K562 (cell line): ENCODE results near the gene CFAP221. TPM values are rescaled to one million over a fixed set of nuclear protein-coding genes. Genes with fewer than 3 reads are reported as not detected.
A peak's percentile ranks its signal among the peaks of the same experiment; 100 is the strongest.

Experiments used
- ATAC-seq: fragments of 200-7000 bp; cut with Tn5 transposase; 3 replicates; pipeline ENCODE4 v1.9.1; 2020; ENCODE audit warnings: moderate library complexity
- BruUV-seq: library from RNA; stranded (reverse); fragments of 400-500 nt; replicated peaks from 2 replicates; lab custom pipeline; 2021; lab: Mats Ljungman, UMichigan
- CTCF ChIA-PET: fragments of 300-600 bp; formaldehyde crosslinking; extraction: SDS; loops from one replicate; lab custom pipeline; 2021; ENCODE audit warnings: low intra/inter-chr PET ratio; lab: Yijun Ruan, JAX
- POLR2A ChIA-PET: fragments of 300-600, 350-650 bp; sonication (Branson Sonifier 250); formaldehyde crosslinking; extraction: SDS; loops from one replicate; lab custom pipeline; 2021; ENCODE audit warnings: antibody characterized with exemption, inconsistent platforms; lab: Yijun Ruan, JAX
- DNase-seq, 4 experiments: peaks; one replicate each; pipeline versions ENCODE4 v3.0.0 to v3.0.0-alpha.2; 2011 to 2018; ENCODE audit warnings: low spot score in 3 of 4, mixed read lengths in 3 of 4; ENCODE audit errors: extremely low read depth in 1 of 4
- FAIRE-seq: peaks from 2 replicates; lab custom pipeline; 2011; peaks lifted over from hg19 to GRCh38; lab: Jason Lieb, UNC
- H2AFZ ChIP-seq: 2 replicates; pipeline ENCODE4 v1.6.0; 2011; ENCODE audit warnings: low read depth, low read length, control low read depth, inconsistent platforms
- H3K27ac ChIP-seq: fragments of 200-600 bp; 3 replicates; pipeline ENCODE4 v1.8.0; 2011; ENCODE audit warnings: low read depth, mild to moderate bottlenecking, control low read depth, inconsistent platforms, low read length, moderate library complexity, mixed read lengths; ENCODE audit errors: extremely low read depth
- H3K27me3 ChIP-seq, 2 experiments: fragments of 300-600 bp in 1 of 2; 2 replicates in 1 of 2; 3 replicates in 1 of 2; pipeline versions ENCODE4 v1.6.0 to v1.8.0; 2011; ENCODE audit warnings: inconsistent platforms in 2 of 2, low read length in 2 of 2, mild to moderate bottlenecking in 1 of 2, mixed read lengths in 1 of 2, moderate library complexity in 1 of 2; ENCODE audit not compliant: control insufficient read depth in 2 of 2, insufficient read depth in 2 of 2
- H3K36me3 ChIP-seq: fragments of 300-600 bp; 3 replicates; pipeline ENCODE4 v1.8.0; 2011; ENCODE audit warnings: mild to moderate bottlenecking, low read length, inconsistent platforms; ENCODE audit not compliant: control insufficient read depth, insufficient read depth
- H3K4me1 ChIP-seq, 2 experiments: fragments of 200-600 bp in 1 of 2; replicated peaks in 1 of 2; 2 replicates in 1 of 2; 3 replicates in 1 of 2; pipeline versions ENCODE4 v1.5.1 to v1.8.0; 2011; ENCODE audit warnings: inconsistent platforms in 2 of 2, low read length in 2 of 2, mild to moderate bottlenecking in 1 of 2, mixed read lengths in 1 of 2, moderate library complexity in 1 of 2; ENCODE audit not compliant: control insufficient read depth in 2 of 2, insufficient read depth in 2 of 2
- H3K4me2 ChIP-seq: 2 replicates; pipeline ENCODE4 v1.6.1; 2011; ENCODE audit warnings: low read length, control low read depth, inconsistent platforms, mixed read lengths; ENCODE audit not compliant: insufficient read depth
- H3K4me3 ChIP-seq: fragments of 200-600 bp; sonication (generic), shearing (Covaris generic); 2 replicates; pipeline ENCODE4 v1.5.1; 2016; ENCODE audit warnings: control low read depth, inconsistent platforms
- H3K79me2 ChIP-seq: fragments of 200-600 bp; 3 replicates; pipeline ENCODE4 v1.8.0; 2011; ENCODE audit warnings: low read length, inconsistent platforms; ENCODE audit not compliant: control insufficient read depth, insufficient read depth
- H3K9ac ChIP-seq, 2 experiments: 2 replicates each; pipeline versions ENCODE4 v1.6.0 to v1.6.1; 2011; ENCODE audit warnings: low read depth in 2 of 2, low read length in 2 of 2, control low read depth in 1 of 2, inconsistent platforms in 1 of 2, mild to moderate bottlenecking in 1 of 2, mixed read lengths in 1 of 2; ENCODE audit not compliant: insufficient read depth in 1 of 2
- H3K9me1 ChIP-seq: one replicate; pipeline ENCODE4 v1.6.0; 2011; ENCODE audit warnings: inconsistent platforms, mild to moderate bottlenecking, low read length, moderate library complexity; ENCODE audit not compliant: control insufficient read depth, insufficient read depth
- H3K9me3 ChIP-seq: replicated peaks from 2 replicates; pipeline ENCODE4 v1.5.1; 2011; ENCODE audit warnings: low read depth, low read length, inconsistent platforms; ENCODE audit not compliant: control insufficient read depth, insufficient read depth
- H4K20me1 ChIP-seq: replicated peaks from 2 replicates; pipeline ENCODE4 v1.6.1; 2011; ENCODE audit warnings: low read length, inconsistent platforms, mixed read lengths; ENCODE audit not compliant: control insufficient read depth, insufficient read depth
- CEBPB ChIP-seq: fragments of 450-650 bp; IDR thresholded peaks from 2 replicates; pipeline ENCODE4 v1.6.1; 2016; ENCODE audit warnings: missing genetic modification characterization, missing compliant biosample characterization
- CEBPG ChIP-seq, 3 experiments: fragments of 200-800 bp in 1 of 3; sonication (Bioruptor generic) in 1 of 3; sonication (generic) in 1 of 3; formaldehyde crosslinking in 1 of 3; IDR thresholded peaks in 2 of 3; conservative IDR thresholded peaks in 1 of 3; 2 replicates each; pipeline versions ENCODE4 v1.6.1 to v1.8.0; 2016 to 2022; ENCODE audit warnings: missing compliant biosample characterization in 2 of 3, missing genetic modification characterization in 2 of 3, mild to moderate bottlenecking in 1 of 3, missing genetic modification reagents in 1 of 3
- GATAD2B ChIP-seq: fragments of 450-650 bp; IDR thresholded peaks from 2 replicates; pipeline ENCODE4 v1.6.1; 2017; ENCODE audit warnings: mild to moderate bottlenecking, borderline replicate concordance
- TAF9B ChIP-seq: fragments of 450-650 bp; IDR thresholded peaks from 2 replicates; pipeline ENCODE4 v1.6.1; 2018; ENCODE audit warnings: mild to moderate bottlenecking; ENCODE audit not compliant: partially characterized antibody
- WGBS: fragments of 100-300 bp; shearing (Covaris generic); methylation state at CpG from one replicate; pipeline ENCODE4 v1.1.6; 2016; ENCODE audit warnings: low coverage, mixed read lengths; ENCODE audit not compliant: insufficient coverage; ENCODE audit errors: missing lambda C conversion rate; 5-methylcytosine and 5-hydroxymethylcytosine counted together
- in situ Hi-C: fragments of 300-500 bp; cut with MboI; formaldehyde crosslinking; loops from 4 replicates; pipeline ENCODE4 v1.15.0; 2018; ENCODE audit warnings: inconsistent platforms, mixed read lengths
- intact Hi-C: fragments of 100-400 bp; cut with micrococcal nuclease; formaldehyde crosslinking; loops from 2 replicates; pipeline ENCODE4 v1.14.2; 2022
- polyA plus RNA-seq, 8 experiments: library from polyadenylated mRNA; depleted of rRNA in 4 of 8; stranded (reverse) in 5 of 8; unstranded in 3 of 8; fragments of >200 nt; fragmentation: Nextera tagmentation in 2 of 8; fragmentation: Illumina TruSeq in 1 of 8; extraction: Ambion mirVana in 2 of 8; extraction: Trizol in 1 of 8; gene quantifications; 2 replicates each; pipeline versions ENCODE4 v1.2.1 to v1.2.3, GENCODE V29; 2011 to 2014; ENCODE audit warnings: inconsistent platforms in 1 of 8, missing spikeins in 1 of 8
- total RNA-seq, 7 experiments: library from RNA; depleted of rRNA in 6 of 7; stranded (reverse); fragments of >200 nt in 6 of 7; fragmentation: Illumina TruSeq in 2 of 7; extraction: Trizol in 2 of 7; gene quantifications; 2 replicates each; pipeline versions ENCODE4 v1.2.1 to v1.2.3, GENCODE V29; 2011 to 2021; ENCODE audit warnings: low replicate concordance in 1 of 7
- TF ChIP-seq, protein P1 (sequence below): fragments of 250-450 bp; sonication (Bioruptor Pico); IDR thresholded peaks from 2 replicates; pipeline ENCODE4 v1.8.0; 2021; ENCODE audit warnings: moderate library complexity, mild to moderate bottlenecking, inconsistent platforms
- TF ChIP-seq, protein P2 (sequence below), 2 experiments: IDR thresholded peaks; 2 replicates each; pipeline ENCODE4 v1.6.1; 2012; ENCODE audit warnings: improper control_type of control experiment in 2 of 2, low read depth in 2 of 2, low read length in 2 of 2, borderline replicate concordance in 1 of 2
- TF ChIP-seq, protein P3 (sequence below), 2 experiments: fragments of 250-450 bp in 1 of 2; fragments of 450-650 bp in 1 of 2; sonication (Bioruptor Pico) in 1 of 2; IDR thresholded peaks; 2 replicates each; pipeline versions ENCODE4 v1.6.1 to v1.8.0; 2016 to 2021; ENCODE audit warnings: mild to moderate bottlenecking in 2 of 2, moderate library complexity in 2 of 2, missing compliant biosample characterization in 1 of 2, missing genetic modification characterization in 1 of 2

Gene CFAP221
- total and polyA plus RNA-seq, 9 of the 15 experiments (the other 6 are each of a cell fraction or from before 2014, with no cell fraction given): 0.09 to 1.4 (median 0.65) TPM

DNA sequence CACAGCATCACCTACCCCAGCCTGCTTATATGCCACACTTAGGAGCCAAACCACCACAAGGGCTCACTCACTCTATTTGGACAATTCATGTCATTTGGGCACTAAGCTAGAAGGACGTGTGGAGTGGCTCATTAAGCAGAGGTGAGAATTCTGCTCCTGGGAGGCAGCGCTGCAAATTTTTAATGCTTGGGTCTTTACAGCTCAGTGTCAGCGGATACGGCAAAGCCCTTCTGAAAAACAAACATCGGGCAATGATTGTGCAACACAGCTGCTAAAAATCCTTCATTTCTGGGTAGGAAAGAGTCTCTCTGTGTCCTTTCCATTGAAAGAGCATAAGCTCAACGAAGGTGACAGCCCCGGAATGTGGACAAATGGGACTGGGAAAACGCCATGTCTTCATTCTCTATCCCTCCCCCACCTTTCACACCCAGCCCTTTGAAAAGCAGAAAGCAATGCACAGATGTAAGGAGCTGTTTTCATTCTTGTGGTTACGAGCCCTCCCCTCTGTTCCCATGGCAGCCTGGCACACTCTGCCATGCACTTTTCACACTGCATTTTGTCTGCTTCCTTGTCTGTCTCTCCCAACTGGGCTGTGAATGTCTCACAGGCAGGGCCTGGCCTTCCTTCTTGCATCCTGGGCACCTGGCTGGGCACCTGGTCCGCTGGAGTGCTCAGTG, 150.7 kb downstream of the CFAP221 start:
- no TSS peak for BruUV-seq
- H4K20me1 ChIP-seq: no peaks in the 10 kb centered on the region
- H3K4me1 ChIP-seq: peaks cover 0 to 6% of the 10 kb centered on the region in 2 experiments; a peak in 1 of 5 replicates
- no peak for DNase-seq
- CTCF ChIA-PET: no interaction called here
- H3K9me1 ChIP-seq: no peaks in the 10 kb centered on the region
- no peaks in the 10 kb centered on the region for H3K36me3 ChIP-seq
- no peak overlapping the region for H3K27ac ChIP-seq
- in situ Hi-C loops: no loop called here
- H3K9ac ChIP-seq: no peak overlapping the region
- no peaks in the 10 kb centered on the region for H3K9me3 ChIP-seq
- H3K79me2 ChIP-seq: no peaks in the 10 kb centered on the region
- WGBS: 15% methylated on average over 10 of the region's 10 CpGs
- no peak overlapping the region for H3K4me2 ChIP-seq
- no peak overlapping the region for H2AFZ ChIP-seq
- H3K27me3 ChIP-seq: peaks cover 2 to 13% of the 10 kb centered on the region in 2 experiments; a peak in 1 of 5 replicates
- TF ChIP-seq, protein P1, sequence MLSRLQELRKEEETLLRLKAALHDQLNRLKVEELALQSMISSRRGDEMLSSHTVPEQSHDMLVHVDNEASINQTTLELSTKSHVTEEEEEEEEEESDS (CRISPR knock-in tag): no peak
- TF ChIP-seq, protein P2, sequence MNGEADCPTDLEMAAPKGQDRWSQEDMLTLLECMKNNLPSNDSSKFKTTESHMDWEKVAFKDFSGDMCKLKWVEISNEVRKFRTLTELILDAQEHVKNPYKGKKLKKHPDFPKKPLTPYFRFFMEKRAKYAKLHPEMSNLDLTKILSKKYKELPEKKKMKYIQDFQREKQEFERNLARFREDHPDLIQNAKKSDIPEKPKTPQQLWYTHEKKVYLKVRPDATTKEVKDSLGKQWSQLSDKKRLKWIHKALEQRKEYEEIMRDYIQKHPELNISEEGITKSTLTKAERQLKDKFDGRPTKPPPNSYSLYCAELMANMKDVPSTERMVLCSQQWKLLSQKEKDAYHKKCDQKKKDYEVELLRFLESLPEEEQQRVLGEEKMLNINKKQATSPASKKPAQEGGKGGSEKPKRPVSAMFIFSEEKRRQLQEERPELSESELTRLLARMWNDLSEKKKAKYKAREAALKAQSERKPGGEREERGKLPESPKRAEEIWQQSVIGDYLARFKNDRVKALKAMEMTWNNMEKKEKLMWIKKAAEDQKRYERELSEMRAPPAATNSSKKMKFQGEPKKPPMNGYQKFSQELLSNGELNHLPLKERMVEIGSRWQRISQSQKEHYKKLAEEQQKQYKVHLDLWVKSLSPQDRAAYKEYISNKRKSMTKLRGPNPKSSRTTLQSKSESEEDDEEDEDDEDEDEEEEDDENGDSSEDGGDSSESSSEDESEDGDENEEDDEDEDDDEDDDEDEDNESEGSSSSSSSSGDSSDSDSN (IDR thresholded peaks at IDR 0.05; ENCODE audit: borderline replicate concordance in 1 of 2, low read depth in 2 of 2, low read length in 2 of 2): no peak
- TF ChIP-seq, protein P3, sequence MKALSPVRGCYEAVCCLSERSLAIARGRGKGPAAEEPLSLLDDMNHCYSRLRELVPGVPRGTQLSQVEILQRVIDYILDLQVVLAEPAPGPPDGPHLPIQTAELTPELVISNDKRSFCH (CRISPR knock-in tag; IDR thresholded peaks at IDR 0.05): no peak
- TF ChIP-seq, protein P3 (tag; IDR thresholded peaks at IDR 0.05): no peak
- peak; percentile 74 for TF ChIP-seq CEBPB
- TF ChIP-seq CEBPG (CRISPR knock-in tag; IDR thresholded peaks at IDR 0.05): peak; percentile 35; the same call in 1 of the 2 replicates
- TF ChIP-seq CEBPG (tag; conservative IDR thresholded peaks at IDR 0.05 in 1 of 2, IDR thresholded peaks at IDR 0.05 in 1 of 2): 0 out of 4 replicates have a peak, but pooled peaks of 1 of the 2 experiments have one; percentile 13
- no peak for TF ChIP-seq TAF9B
- no peak for TF ChIP-seq GATAD2B
- TF ChIP-seq, all 486 proteins: peak for 2
- intact Hi-C loops: no loop called here
- no peak overlapping the region for H3K4me3 ChIP-seq
- no peak for ATAC-seq
- FAIRE-seq: no peak
- POLR2A ChIA-PET: interaction anchor here (0.7 kb wide), 1 partner anchor 9 kb away, joined by 3 read pairs; no protein-coding TSS in a partner anchor
